EH (cell line): ENCODE measurements around the gene ZSWIM1.
A peak's percentile ranks its signal among the peaks of the same experiment; 100 is the strongest.
"Not testable (repeated sequence)": the region's sequence is repeated elsewhere in the genome, so short reads cannot be mapped to it uniquely, and the experiment has no call there.

ENCODE experiments used
- DNase-seq: peaks from one replicate; pipeline ENCODE4 v3.0.0-alpha.2; 2015; ENCODE audit warnings: low read depth

Gene ZSWIM1

GRCh38 chr20:45857114-45857881, 23.7 kb upstream of the ZSWIM1 start, which contains the start of the genes ACOT8 and ZSWIM3:
Gene ACOT8 (minus strand): TSS chr20:45857392. CDS start chr20:45857315, 77 bp downstream.
Gene ZSWIM3 (plus strand): TSS chr20:45857614. CDS start chr20:45857826, 212 bp downstream.
- DNase-seq, result peak; percentile 100

GRCh38 chr20:45857882-45858216, 23.2 kb upstream of the ZSWIM1 start:
- DNase-seq, result no peak

GRCh38 chr20:45859916-45860315, 21.1 kb upstream of the ZSWIM1 start:
- DNase-seq, result no peak

GRCh38 chr20:45860560-45861220, 20.3 kb upstream of the ZSWIM1 start:
- DNase-seq, result no peak

- peak; percentile 11 for DNase-seq
Measured at GRCh38 chr20:45861221-45862075, 19.6 kb upstream of the ZSWIM1 start.

- no peak for DNase-seq
Measured at GRCh38 chr20:45863543-45864470, 17.2 kb upstream of the ZSWIM1 start.

- no peak for DNase-seq
Measured at GRCh38 chr20:45866454-45866853, 14.6 kb upstream of the ZSWIM1 start.

- DNase-seq, result no peak
Measured at GRCh38 chr20:45867136-45867818, 13.8 kb upstream of the ZSWIM1 start.

- DNase-seq, result peak; percentile 83
Measured at GRCh38 chr20:45867819-45868176, 13.2 kb upstream of the ZSWIM1 start.

- no peak for DNase-seq
Measured at GRCh38 chr20:45872626-45873025, 8.4 kb upstream of the ZSWIM1 start.

- DNase-seq, result peak; percentile 18
Measured at GRCh38 chr20:45873409-45874103, 7.5 kb upstream of the ZSWIM1 start.

- DNase-seq, result not testable (repeated sequence)
Measured at GRCh38 chr20:45874104-45874481, 6.9 kb upstream of the ZSWIM1 start.

- DNase-seq, result no peak
Measured at GRCh38 chr20:45874576-45874975, 6.5 kb upstream of the ZSWIM1 start.

GRCh38 chr20:45878076-45878761, 2.8 kb upstream of the ZSWIM1 start:
- DNase-seq, result peak; percentile 28

- no peak for DNase-seq
Measured at GRCh38 chr20:45882469-45883099, 1.6 kb downstream of the ZSWIM1 start.

GRCh38 chr20:45883100-45883469, 2.1 kb downstream of the ZSWIM1 start:
- DNase-seq, result no peak

GRCh38 chr20:45886590-45887345, 5.7 kb downstream of the ZSWIM1 start:
- no peak for DNase-seq

- no peak for DNase-seq
Measured at GRCh38 chr20:45887346-45887715, 6.3 kb downstream of the ZSWIM1 start, which contains the start of gene SPATA25. Gene SPATA25 (minus strand): TSS chr20:45887622. CDS start chr20:45887590, 32 bp downstream.
